OCI-LY7 (cell line): ENCODE results near the gene GYG2. TPM values are rescaled to one million over a fixed set of nuclear protein-coding genes. Genes with fewer than 3 reads are reported as not detected.

Experiments used
- BruUV-seq: library from RNA; stranded (reverse); fragments of 400-500 nt; replicated peaks from 2 replicates; lab custom pipeline; 2021; lab: Mats Ljungman, UMichigan
- CTCF ChIA-PET: fragments of 300-600 bp; sonication (Branson Sonifier 250); formaldehyde crosslinking; loops from one replicate; lab custom pipeline; 2022; ENCODE audit warnings: antibody characterized with exemption; ENCODE audit not compliant: unreplicated experiment; lab: Charles Lee
- POLR2A ChIA-PET: fragments of 300-600 bp; sonication (Branson Sonifier 250); formaldehyde crosslinking; loops from one replicate; lab custom pipeline; 2022; ENCODE audit warnings: antibody characterized with exemption; lab: Charles Lee
- DNase-seq: peaks from one replicate; pipeline ENCODE4 v3.0.0-alpha.2; 2015; ENCODE audit warnings: low spot score
- H2AFZ ChIP-seq: fragments of 200-600 bp; sonication (generic), shearing (Covaris generic); 2 replicates; pipeline ENCODE4 v1.6.1; 2014; ENCODE audit warnings: mild to moderate bottlenecking, antibody characterized with exemption, low read length, moderate library complexity
- H3K27ac ChIP-seq: fragments of 200-600 bp; sonication (generic); 2 replicates; pipeline ENCODE4 v1.5.1; 2014; ENCODE audit warnings: mixed run types, low read depth, mild to moderate bottlenecking, moderate library complexity, low read length, inconsistent platforms; ENCODE audit not compliant: poor library complexity, severe bottlenecking
- H3K36me3 ChIP-seq: fragments of 200-600 bp; sonication (generic); 2 replicates; pipeline ENCODE4 v1.6.1; 2014; ENCODE audit warnings: mild to moderate bottlenecking, antibody characterized with exemption, low read length, moderate library complexity, mixed read lengths; ENCODE audit not compliant: insufficient read depth
- H3K4me1 ChIP-seq: fragments of 200-600 bp; sonication (generic); 2 replicates; pipeline ENCODE4 v1.5.1; 2014; ENCODE audit warnings: mild to moderate bottlenecking, low read length; ENCODE audit not compliant: insufficient read depth, poor library complexity, severe bottlenecking
- H3K4me2 ChIP-seq: fragments of 200-600 bp; sonication (generic); 2 replicates; pipeline ENCODE4 v1.6.1; 2014; ENCODE audit warnings: mild to moderate bottlenecking, low read length
- H3K4me3 ChIP-seq: fragments of 200-600 bp; sonication (generic); 2 replicates; pipeline ENCODE4 v1.5.1; 2014; ENCODE audit warnings: mild to moderate bottlenecking, low read depth, low read length; ENCODE audit not compliant: poor library complexity, severe bottlenecking
- H3K79me2 ChIP-seq: fragments of 200-600 bp; sonication (generic); 2 replicates; pipeline ENCODE4 v1.6.1; 2016; ENCODE audit warnings: low read depth, mild to moderate bottlenecking, low read length, moderate library complexity, mixed read lengths; ENCODE audit not compliant: insufficient read depth
- H3K9me2 ChIP-seq: fragments of 200-600 bp; sonication (generic); 2 replicates; pipeline ENCODE4 v1.6.1; 2016; ENCODE audit warnings: mild to moderate bottlenecking, low read length, mixed read lengths; ENCODE audit not compliant: insufficient read depth
- H3K9me3 ChIP-seq: fragments of 200-600 bp; sonication (generic); 2 replicates; pipeline ENCODE4 v1.6.1; 2014; ENCODE audit warnings: mild to moderate bottlenecking, mixed run types, low read length, mixed read lengths
- H4K20me1 ChIP-seq: fragments of 200-600 bp; sonication (generic); 2 replicates; pipeline ENCODE4 v1.6.1; 2014; ENCODE audit warnings: mild to moderate bottlenecking, antibody characterized with exemption, low read length, moderate library complexity, mixed read lengths; ENCODE audit not compliant: insufficient read depth
- EZH2phosphoT487 ChIP-seq: fragments of 200-600 bp; sonication (generic); IDR thresholded peaks from 2 replicates; pipeline ENCODE4 v1.6.1; 2018; ENCODE audit warnings: low read depth, borderline replicate concordance, mild to moderate bottlenecking, mixed run types, antibody characterized with exemption, low read length, moderate library complexity, mixed read lengths
- intact Hi-C: fragments of 100-400 bp; cut with micrococcal nuclease; formaldehyde crosslinking; loops from one replicate; pipeline ENCODE4 v1.10.0; 2022; ENCODE audit not compliant: unreplicated experiment
- total RNA-seq, 2 experiments: library from RNA; depleted of rRNA in 1 of 2; stranded (reverse); fragments of >200 nt in 1 of 2; shearing (Covaris generic) in 1 of 2; gene quantifications; 2 replicates each; pipeline ENCODE4 v1.2.3, GENCODE V29; 2014 to 2022
- TF ChIP-seq, protein P1 (sequence below): fragments of 200-600 bp; sonication (generic); conservative IDR thresholded peaks from 2 replicates; pipeline ENCODE4 v1.5.1; 2014; ENCODE audit warnings: mild to moderate bottlenecking, antibody characterized with exemption, low read length, moderate library complexity, mixed read lengths

The GYG2 gene
- total RNA-seq, 2 experiments from 2014 or later: not detected

DNA sequence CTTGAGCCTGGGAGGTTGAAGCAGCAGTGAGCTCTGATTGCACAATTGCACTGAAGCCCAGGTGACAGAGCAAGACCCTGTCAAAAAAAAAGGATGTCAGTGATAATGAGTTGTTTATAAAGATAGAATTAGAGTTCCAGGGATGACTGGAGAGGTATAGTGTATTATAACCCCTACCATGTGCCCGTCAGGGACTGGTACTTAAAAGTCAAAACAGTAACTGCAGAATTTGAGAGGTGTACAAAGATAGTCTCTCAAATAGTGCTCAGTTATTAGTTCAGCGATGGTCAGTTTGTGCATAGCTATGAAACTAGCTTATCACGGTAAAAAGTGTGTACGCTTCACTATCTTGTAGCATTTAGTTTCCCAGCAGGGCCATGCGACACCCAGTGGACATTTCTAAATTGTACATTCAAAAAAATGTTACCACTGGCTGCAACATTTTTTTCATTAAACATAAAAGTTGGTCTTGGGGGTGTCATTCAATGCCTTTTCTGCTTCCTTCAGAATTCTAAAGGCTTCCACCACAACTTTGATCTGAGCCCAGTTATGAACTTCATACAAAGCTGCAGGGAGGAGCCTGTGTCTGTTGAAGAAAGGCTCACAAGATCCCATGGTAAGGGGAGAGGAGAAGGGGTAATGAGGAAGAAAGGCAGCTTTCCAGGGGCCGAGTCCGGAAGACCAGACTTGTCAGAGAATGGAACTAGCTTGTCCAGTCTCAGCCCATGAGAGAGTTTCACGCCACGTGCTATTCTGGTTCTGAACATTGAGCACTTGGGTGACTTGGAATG lies 9.2 kb upstream of the GYG2 start:
- CTCF ChIA-PET: no interaction called here
- H3K4me3 ChIP-seq: no peak overlapping the region
- intact Hi-C loops: no loop called here
- peak; percentile 23 for DNase-seq
- POLR2A ChIA-PET: no interaction called here
- H3K4me2 ChIP-seq: no peak overlapping the region
- no peak overlapping the region for H2AFZ ChIP-seq
- no peaks in the 10 kb centered on the region for H4K20me1 ChIP-seq
- TF ChIP-seq, protein P1, sequence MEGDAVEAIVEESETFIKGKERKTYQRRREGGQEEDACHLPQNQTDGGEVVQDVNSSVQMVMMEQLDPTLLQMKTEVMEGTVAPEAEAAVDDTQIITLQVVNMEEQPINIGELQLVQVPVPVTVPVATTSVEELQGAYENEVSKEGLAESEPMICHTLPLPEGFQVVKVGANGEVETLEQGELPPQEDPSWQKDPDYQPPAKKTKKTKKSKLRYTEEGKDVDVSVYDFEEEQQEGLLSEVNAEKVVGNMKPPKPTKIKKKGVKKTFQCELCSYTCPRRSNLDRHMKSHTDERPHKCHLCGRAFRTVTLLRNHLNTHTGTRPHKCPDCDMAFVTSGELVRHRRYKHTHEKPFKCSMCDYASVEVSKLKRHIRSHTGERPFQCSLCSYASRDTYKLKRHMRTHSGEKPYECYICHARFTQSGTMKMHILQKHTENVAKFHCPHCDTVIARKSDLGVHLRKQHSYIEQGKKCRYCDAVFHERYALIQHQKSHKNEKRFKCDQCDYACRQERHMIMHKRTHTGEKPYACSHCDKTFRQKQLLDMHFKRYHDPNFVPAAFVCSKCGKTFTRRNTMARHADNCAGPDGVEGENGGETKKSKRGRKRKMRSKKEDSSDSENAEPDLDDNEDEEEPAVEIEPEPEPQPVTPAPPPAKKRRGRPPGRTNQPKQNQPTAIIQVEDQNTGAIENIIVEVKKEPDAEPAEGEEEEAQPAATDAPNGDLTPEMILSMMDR: peak; percentile 72
- no peak for TF ChIP-seq EZH2phosphoT487
- no peak overlapping the region for H3K27ac ChIP-seq
- no peaks in the 10 kb centered on the region for H3K36me3 ChIP-seq
- no peaks in the 10 kb centered on the region for H3K9me3 ChIP-seq
- no peaks in the 10 kb centered on the region for H3K9me2 ChIP-seq
- H3K4me1 ChIP-seq: no peaks in the 10 kb centered on the region
- H3K79me2 ChIP-seq: no peaks in the 10 kb centered on the region
- BruUV-seq: no TSS peak

DNA sequence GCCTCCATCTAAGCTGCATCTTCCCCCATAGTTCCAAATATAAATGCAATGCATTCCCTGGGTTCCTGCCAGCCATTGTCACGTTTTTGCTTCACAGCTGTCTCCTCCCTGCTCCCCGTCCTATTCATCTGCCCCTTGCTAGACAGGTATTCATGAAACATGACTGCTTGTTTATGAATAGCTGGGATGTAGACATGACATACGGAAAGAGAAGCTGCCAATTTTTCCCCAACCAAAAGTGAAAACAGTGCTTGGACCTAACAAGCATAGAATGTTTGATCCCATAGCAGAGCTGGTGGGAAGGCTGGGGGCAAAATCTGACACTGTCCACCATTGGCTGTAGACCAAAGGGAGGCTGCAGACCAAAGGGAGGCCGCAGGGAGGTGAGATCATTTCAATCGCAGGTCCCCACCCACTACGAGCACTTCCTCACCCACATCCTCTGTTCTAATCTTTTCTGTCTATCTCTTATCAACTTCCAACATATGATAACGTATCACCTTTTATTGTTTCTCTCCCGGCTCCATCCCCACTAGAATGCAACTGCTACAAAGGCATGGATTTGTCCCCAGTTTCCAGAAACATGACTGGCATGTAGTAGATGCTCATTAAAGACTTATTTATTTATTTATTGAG lies 8.5 kb upstream of the GYG2 start:
- intact Hi-C loops: no loop called here
- TF ChIP-seq, protein P1: no peak
- TF ChIP-seq EZH2phosphoT487: no peak
- H4K20me1 ChIP-seq: no peaks in the 10 kb centered on the region
- no peak overlapping the region for H2AFZ ChIP-seq
- no peaks in the 10 kb centered on the region for H3K4me1 ChIP-seq
- no peaks in the 10 kb centered on the region for H3K36me3 ChIP-seq
- H3K27ac ChIP-seq: no peak overlapping the region
- H3K4me3 ChIP-seq: no peak overlapping the region
- DNase-seq: no peak
- ChIA-PET POLR2A (no interaction called here), CTCF (no interaction called here)
- no peaks in the 10 kb centered on the region for H3K9me2 ChIP-seq
- H3K9me3 ChIP-seq: no peaks in the 10 kb centered on the region
- no TSS peak for BruUV-seq
- no peaks in the 10 kb centered on the region for H3K79me2 ChIP-seq
- H3K4me2 ChIP-seq: no peak overlapping the region
